NCI-H1417 treated with DMSO at 0.1 percent for 48 hours (cell line): Measurements from ENCODE around the gene MICU1.
"Not testable (repeated sequence)": the region's sequence is repeated elsewhere in the genome, so short reads cannot be mapped to it uniquely, and the experiment has no call there.

ENCODE experiments used
- DNase-seq: peaks from one replicate; lab custom pipeline; 2025; lab: John Stamatoyannopoulos, UW

The MICU1 gene

GRCh38 chr10:72346117-72346516 is 279.8 kb downstream of the MICU1 start:
- not testable (repeated sequence) for DNase-seq

GRCh38 chr10:72344932-72345331 is 280.9 kb downstream of the MICU1 start:
- DNase-seq: no peak

- no peak for DNase-seq
Observed at GRCh38 chr10:72342911-72343310, 283.0 kb downstream of the MICU1 start.

- DNase-seq: no peak
Observed at GRCh38 chr10:72340510-72341261, 285.2 kb downstream of the MICU1 start.

- DNase-seq: no peak
Observed at GRCh38 chr10:72338180-72338579, 287.7 kb downstream of the MICU1 start.

GRCh38 chr10:72337722-72338121 is 288.2 kb downstream of the MICU1 start:
- no peak for DNase-seq

- no peak for DNase-seq
Observed at GRCh38 chr10:72337039-72337629, 288.7 kb downstream of the MICU1 start.

- no peak for DNase-seq
Observed at GRCh38 chr10:72336259-72337038, 289.4 kb downstream of the MICU1 start.

- no peak for DNase-seq
Observed at GRCh38 chr10:72335394-72336258, 290.3 kb downstream of the MICU1 start.

GRCh38 chr10:72334825-72335393 is 291.0 kb downstream of the MICU1 start:
- DNase-seq: no peak

GRCh38 chr10:72334196-72334824 is 291.6 kb downstream of the MICU1 start:
- peak; percentile 71 for DNase-seq

- no peak for DNase-seq
Observed at GRCh38 chr10:72333112-72334015, 292.5 kb downstream of the MICU1 start.

- no peak for DNase-seq
Observed at GRCh38 chr10:72332423-72333111, 293.3 kb downstream of the MICU1 start.

GRCh38 chr10:72331575-72332422 is 294.1 kb downstream of the MICU1 start:
- peak; percentile 52 for DNase-seq

GRCh38 chr10:72330069-72330426 is 295.8 kb downstream of the MICU1 start:
- no peak for DNase-seq

- DNase-seq: no peak
Observed at GRCh38 chr10:72329290-72330068, 296.4 kb downstream of the MICU1 start.

- no peak for DNase-seq
Observed at GRCh38 chr10:72328829-72329204, 297.1 kb downstream of the MICU1 start.
